ENCODE data around the gene PRDM2. TPM values are rescaled to one million over a fixed set of nuclear protein-coding genes. Genes with fewer than 3 reads are reported as not detected.

The PRDM2 gene
- total and polyA plus RNA-seq, 2 experiments from 2014 or later = 9.7 to 15.1 TPM

- H3K9me2 ChIP-seq (ENCODE audit: insufficient read depth) = no peaks in the 10 kb centered on the region
- H3K27me3 ChIP-seq (replicated peaks; ENCODE audit: insufficient read depth) = no peaks in the 10 kb centered on the region
- H3K36me3 ChIP-seq (ENCODE audit: low read depth) = no peaks in the 10 kb centered on the region
- H3K79me2 ChIP-seq (ENCODE audit: insufficient read depth) = peaks cover 58% of the 10 kb centered on the region
- WGBS, 2 experiments (ENCODE audit: low coverage in 1 of 2, low lambda C conversion rate in 2 of 2, missing lambda C conversion rate in 2 of 2) = 24 to 26% methylated on average over 7 of the region's 7 CpGs
- H3K4me1 ChIP-seq (ENCODE audit: insufficient read depth) = peaks cover 25% of the 10 kb centered on the region
- peak overlapping the region; percentile 33 for H3K4me2 ChIP-seq (ENCODE audit: unreplicated experiment)
- in situ Hi-C loops (cut with MboI) = no loop called here
- no peak overlapping the region for H3K4me3 ChIP-seq
- no peaks in the 10 kb centered on the region; the same call in 1 of the 2 replicates for H3F3A ChIP-seq (ENCODE audit: insufficient read depth)
- peak; percentile 67 for DNase-seq
- TF ChIP-seq EZH2 (IDR thresholded peaks at IDR 0.05; ENCODE audit: insufficient read depth, poor library complexity, severe bottlenecking) (no peak), EZH2phosphoT487 (IDR thresholded peaks at IDR 0.05; ENCODE audit: insufficient read depth, low read depth) (no peak)
- H3K9ac ChIP-seq = no peak overlapping the region
- H3K27ac ChIP-seq = no peak overlapping the region
- H3K9me3 ChIP-seq (ENCODE audit: low read depth) = no peaks in the 10 kb centered on the region
- no peaks in the 10 kb centered on the region for H4K20me1 ChIP-seq (ENCODE audit: insufficient read depth)
- no peak overlapping the region for H2AFZ ChIP-seq
Measured at GRCh38 chr1:13722808-13723360, 22.9 kb downstream of the PRDM2 start.

GRCh38 chr1:13723810-13724209 lies 23.8 kb downstream of the PRDM2 start:
- no peak overlapping the region for H2AFZ ChIP-seq
- H3K4me3 ChIP-seq = no peak overlapping the region
- no peaks in the 10 kb centered on the region for H3K9me2 ChIP-seq (ENCODE audit: insufficient read depth)
- peaks cover 51% of the 10 kb centered on the region for H3K79me2 ChIP-seq (ENCODE audit: insufficient read depth)
- peak overlapping the region; percentile 17; the same call in 1 of the 2 replicates for H3K27ac ChIP-seq
- no peaks in the 10 kb centered on the region; the same call in 1 of the 2 replicates for H3F3A ChIP-seq (ENCODE audit: insufficient read depth)
- no peak for TF ChIP-seq EZH2 (IDR thresholded peaks at IDR 0.05; ENCODE audit: insufficient read depth, poor library complexity, severe bottlenecking)
- H3K4me2 ChIP-seq (ENCODE audit: unreplicated experiment) = no peak overlapping the region
- peaks cover 25% of the 10 kb centered on the region for H3K4me1 ChIP-seq (ENCODE audit: insufficient read depth)
- in situ Hi-C loops (cut with MboI) = no loop called here
- H3K9me3 ChIP-seq (ENCODE audit: low read depth) = no peaks in the 10 kb centered on the region
- H3K9ac ChIP-seq = no peak overlapping the region
- H4K20me1 ChIP-seq (ENCODE audit: insufficient read depth) = no peaks in the 10 kb centered on the region
- H3K36me3 ChIP-seq (ENCODE audit: low read depth) = no peaks in the 10 kb centered on the region
- H3K27me3 ChIP-seq (replicated peaks; ENCODE audit: insufficient read depth) = no peaks in the 10 kb centered on the region
- peak; percentile 55 for DNase-seq
- whole genome bisulfite sequencing, 2 experiments (ENCODE audit: low coverage in 1 of 2, low lambda C conversion rate in 2 of 2, missing lambda C conversion rate in 2 of 2) = 92% methylated on average over 4 of the region's 4 CpGs

- Histone ChIP-seq H3K9me2 (ENCODE audit: insufficient read depth) (no peaks in the 10 kb centered on the region), H2AFZ (no peak overlapping the region), H3K9me3 (ENCODE audit: low read depth) (no peaks in the 10 kb centered on the region), H3K4me1 (ENCODE audit: insufficient read depth) (peaks cover 25% of the 10 kb centered on the region), H3K27me3 (replicated peaks; ENCODE audit: insufficient read depth) (no peaks in the 10 kb centered on the region), H3F3A (ENCODE audit: insufficient read depth) (no peaks in the 10 kb centered on the region; the same call in 1 of the 2 replicates), H3K79me2 (ENCODE audit: insufficient read depth) (peaks cover 50% of the 10 kb centered on the region), H4K20me1 (ENCODE audit: insufficient read depth) (no peaks in the 10 kb centered on the region), H3K36me3 (ENCODE audit: low read depth) (no peaks in the 10 kb centered on the region), H3K9ac (no peak overlapping the region), H3K4me2 (ENCODE audit: unreplicated experiment) (no peak overlapping the region), H3K4me3 (no peak overlapping the region), H3K27ac (peak overlapping the region; percentile 35; the same call in 1 of the 2 replicates)
- TF ChIP-seq EZH2phosphoT487 (IDR thresholded peaks at IDR 0.05; ENCODE audit: insufficient read depth, low read depth) (no peak), EZH2 (IDR thresholded peaks at IDR 0.05; ENCODE audit: insufficient read depth, poor library complexity, severe bottlenecking) (no peak)
- WGBS, 2 experiments (ENCODE audit: low coverage in 1 of 2, low lambda C conversion rate in 2 of 2, missing lambda C conversion rate in 2 of 2) = 73 to 76% methylated on average over 4 of the region's 4 CpGs
- peak; percentile 67 for DNase-seq
- in situ Hi-C loops (cut with MboI) = no loop called here
Measured at GRCh38 chr1:13725714-13726175, 25.8 kb downstream of the PRDM2 start.

- Histone ChIP-seq H3K9me2 (ENCODE audit: insufficient read depth) (no peaks in the 10 kb centered on the region), H4K20me1 (ENCODE audit: insufficient read depth) (no peaks in the 10 kb centered on the region), H3K4me3 (no peak overlapping the region), H3K27ac (no peak overlapping the region), H2AFZ (no peak overlapping the region), H3K9ac (no peak overlapping the region), H3K4me2 (ENCODE audit: unreplicated experiment) (no peak overlapping the region), H3K27me3 (replicated peaks; ENCODE audit: insufficient read depth) (no peaks in the 10 kb centered on the region), H3K9me3 (ENCODE audit: low read depth) (no peaks in the 10 kb centered on the region), H3K36me3 (ENCODE audit: low read depth) (no peaks in the 10 kb centered on the region), H3K4me1 (ENCODE audit: insufficient read depth) (peaks cover 22% of the 10 kb centered on the region), H3F3A (ENCODE audit: insufficient read depth) (no peaks in the 10 kb centered on the region; the same call in 1 of the 2 replicates), H3K79me2 (ENCODE audit: insufficient read depth) (peaks cover 39% of the 10 kb centered on the region)
- in situ Hi-C loops (cut with MboI) = no loop called here
- DNase-seq = no peak
- TF ChIP-seq EZH2 (IDR thresholded peaks at IDR 0.05; ENCODE audit: insufficient read depth, poor library complexity, severe bottlenecking) = no peak
- no peak for TF ChIP-seq EZH2phosphoT487 (IDR thresholded peaks at IDR 0.05; ENCODE audit: insufficient read depth, low read depth)
- WGBS, 2 experiments (ENCODE audit: low coverage in 1 of 2, low lambda C conversion rate in 2 of 2, missing lambda C conversion rate in 2 of 2) = 80 to 84% methylated on average over 4 of the region's 4 CpGs
Measured at GRCh38 chr1:13728091-13728715, 28.2 kb downstream of the PRDM2 start.
